Stimulated activated CD8-positive, alpha-beta memory T cell treated with anti-CD3 and anti-CD28 coated beads, Interleukin-12 subunit alpha, Interleukin-12 subunit beta, amount 100 ng/mL, for 1 hour (primary cell): ENCODE data around the gene RIPOR2.
A peak's percentile ranks its signal among the peaks of the same experiment; 100 is the strongest.

ENCODE experiments used
- DNase-seq: peaks from one replicate; pipeline ENCODE4 v3.0.0-alpha.2; 2020; ENCODE audit warnings: low read depth

Gene RIPOR2, protein sequence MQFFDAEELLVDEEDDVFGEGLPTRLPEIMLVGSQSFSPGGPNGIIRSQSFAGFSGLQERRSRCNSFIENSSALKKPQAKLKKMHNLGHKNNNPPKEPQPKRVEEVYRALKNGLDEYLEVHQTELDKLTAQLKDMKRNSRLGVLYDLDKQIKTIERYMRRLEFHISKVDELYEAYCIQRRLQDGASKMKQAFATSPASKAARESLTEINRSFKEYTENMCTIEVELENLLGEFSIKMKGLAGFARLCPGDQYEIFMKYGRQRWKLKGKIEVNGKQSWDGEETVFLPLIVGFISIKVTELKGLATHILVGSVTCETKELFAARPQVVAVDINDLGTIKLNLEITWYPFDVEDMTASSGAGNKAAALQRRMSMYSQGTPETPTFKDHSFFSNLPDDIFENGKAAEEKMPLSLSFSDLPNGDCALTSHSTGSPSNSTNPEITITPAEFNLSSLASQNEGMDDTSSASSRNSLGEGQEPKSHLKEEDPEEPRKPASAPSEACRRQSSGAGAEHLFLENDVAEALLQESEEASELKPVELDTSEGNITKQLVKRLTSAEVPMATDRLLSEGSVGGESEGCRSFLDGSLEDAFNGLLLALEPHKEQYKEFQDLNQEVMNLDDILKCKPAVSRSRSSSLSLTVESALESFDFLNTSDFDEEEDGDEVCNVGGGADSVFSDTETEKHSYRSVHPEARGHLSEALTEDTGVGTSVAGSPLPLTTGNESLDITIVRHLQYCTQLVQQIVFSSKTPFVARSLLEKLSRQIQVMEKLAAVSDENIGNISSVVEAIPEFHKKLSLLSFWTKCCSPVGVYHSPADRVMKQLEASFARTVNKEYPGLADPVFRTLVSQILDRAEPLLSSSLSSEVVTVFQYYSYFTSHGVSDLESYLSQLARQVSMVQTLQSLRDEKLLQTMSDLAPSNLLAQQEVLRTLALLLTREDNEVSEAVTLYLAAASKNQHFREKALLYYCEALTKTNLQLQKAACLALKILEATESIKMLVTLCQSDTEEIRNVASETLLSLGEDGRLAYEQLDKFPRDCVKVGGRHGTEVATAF

GRCh38 chr6:24935366-24936152 lies at the start of gene RIPOR2:
RIPOR2 (minus strand) TSS chr6:24935960; CDS start chr6:24935898, 62 bp downstream.
- DNase-seq: peak; percentile 57

GRCh38 chr6:24985323-24985722 lies 49.6 kb upstream of the RIPOR2 start:
- DNase-seq: no peak

GRCh38 chr6:24982231-24982630 lies 46.5 kb upstream of the RIPOR2 start:
- no peak for DNase-seq

DNA sequence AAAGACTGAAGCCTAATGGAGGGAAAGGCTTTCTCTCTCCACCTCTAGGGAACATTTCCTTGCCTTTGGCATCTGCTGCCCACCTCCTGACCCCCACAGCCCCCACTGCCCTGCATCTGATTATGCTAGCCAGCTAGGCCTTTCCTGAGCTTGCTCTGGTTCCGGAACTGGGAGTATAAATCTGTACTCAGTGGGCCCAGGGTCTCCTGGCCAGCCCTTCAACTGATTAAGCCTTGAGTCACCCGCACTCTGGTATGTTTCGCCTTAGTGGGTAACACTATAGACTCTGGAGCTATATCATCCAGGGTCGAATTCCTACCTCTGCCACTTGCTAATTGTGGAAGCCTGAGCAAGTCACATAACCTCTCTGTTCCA lies 45.6 kb upstream of the RIPOR2 start:
- no peak for DNase-seq

DNA sequence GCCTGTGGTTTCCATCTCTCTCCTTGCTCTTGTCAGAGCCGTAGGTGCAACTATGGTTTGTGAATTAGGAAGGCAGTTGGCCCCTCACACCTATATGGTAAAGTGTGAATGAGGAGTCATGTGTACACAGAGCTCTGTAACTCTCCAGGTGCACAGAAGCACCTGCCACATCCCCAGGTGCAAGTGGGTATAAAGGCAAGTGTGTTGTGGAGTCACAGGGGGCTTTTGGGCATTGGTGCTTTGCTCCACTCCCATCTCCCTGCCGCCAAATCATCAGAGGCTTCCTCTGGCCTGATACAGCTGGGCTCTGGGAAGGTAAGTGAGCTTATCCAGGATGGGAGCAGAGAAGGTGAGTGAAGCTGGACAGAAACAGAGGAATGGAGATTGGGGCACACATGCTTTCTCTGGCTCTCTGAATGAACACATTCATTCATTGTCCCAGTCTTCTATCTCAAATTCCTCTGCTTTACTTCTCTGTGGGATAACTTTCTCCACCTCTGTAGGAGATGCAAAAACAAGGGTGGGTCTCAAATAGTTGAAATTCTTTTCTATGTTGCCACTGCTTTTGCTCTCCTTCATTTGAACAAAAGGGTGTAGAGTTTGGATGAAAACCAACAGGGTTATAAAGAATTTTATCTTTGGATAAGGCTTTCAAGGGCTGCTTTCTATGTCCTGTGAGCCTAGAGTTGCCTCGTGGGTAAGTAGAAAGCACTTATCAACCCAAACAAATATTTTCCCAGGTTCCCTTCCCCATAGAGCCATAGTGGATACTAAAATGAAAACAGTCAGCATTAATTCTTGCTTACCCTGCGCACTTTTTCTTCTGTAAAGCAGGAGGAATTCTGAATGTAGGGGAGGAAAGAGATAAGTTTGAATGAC lies 45.0 kb upstream of the RIPOR2 start:
- DNase-seq: no peak

DNA sequence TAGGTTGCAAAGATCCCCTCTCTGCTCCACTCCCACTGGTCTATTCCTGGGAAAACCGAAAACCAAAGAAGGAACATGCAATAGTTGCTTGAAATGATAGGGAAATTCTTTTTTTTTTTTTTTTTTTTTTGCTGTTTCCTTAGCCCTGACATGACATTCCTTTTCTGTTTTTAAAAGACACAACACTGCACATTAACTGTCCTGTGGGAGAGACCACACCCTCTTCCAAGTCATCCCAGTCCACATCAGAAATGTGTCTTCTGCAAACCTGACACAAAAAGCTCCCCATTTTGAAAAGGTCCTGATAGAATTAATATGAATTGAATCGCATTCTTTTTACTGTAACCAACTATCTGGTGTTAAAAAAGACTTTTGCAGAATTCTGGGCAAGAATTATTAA lies 43.4 kb upstream of the RIPOR2 start:
- no peak for DNase-seq

- no peak for DNase-seq
Measured at GRCh38 chr6:24974182-24975171, 38.7 kb upstream of the RIPOR2 start.

- no peak for DNase-seq
Measured at GRCh38 chr6:24972311-24972958, 36.7 kb upstream of the RIPOR2 start.

DNA sequence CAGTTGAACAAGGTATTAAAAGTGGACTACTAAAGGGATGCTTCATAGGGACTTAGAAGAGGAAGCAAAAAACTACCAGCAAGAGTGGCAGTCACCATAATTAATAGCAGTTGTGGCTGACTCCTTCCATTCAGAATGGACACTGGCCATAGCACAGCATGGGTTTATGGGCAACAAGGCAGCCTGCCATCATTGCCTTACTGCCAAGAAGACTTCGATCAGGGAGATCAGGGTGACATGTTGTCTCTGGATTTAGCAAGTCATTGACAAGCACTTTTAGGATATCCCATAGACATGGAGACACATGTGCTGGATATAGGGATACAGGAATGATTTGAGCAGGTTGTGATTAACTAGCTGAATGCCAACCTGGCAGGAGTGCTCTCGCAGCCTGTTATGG lies 35.3 kb upstream of the RIPOR2 start:
- no peak for DNase-seq

DNA sequence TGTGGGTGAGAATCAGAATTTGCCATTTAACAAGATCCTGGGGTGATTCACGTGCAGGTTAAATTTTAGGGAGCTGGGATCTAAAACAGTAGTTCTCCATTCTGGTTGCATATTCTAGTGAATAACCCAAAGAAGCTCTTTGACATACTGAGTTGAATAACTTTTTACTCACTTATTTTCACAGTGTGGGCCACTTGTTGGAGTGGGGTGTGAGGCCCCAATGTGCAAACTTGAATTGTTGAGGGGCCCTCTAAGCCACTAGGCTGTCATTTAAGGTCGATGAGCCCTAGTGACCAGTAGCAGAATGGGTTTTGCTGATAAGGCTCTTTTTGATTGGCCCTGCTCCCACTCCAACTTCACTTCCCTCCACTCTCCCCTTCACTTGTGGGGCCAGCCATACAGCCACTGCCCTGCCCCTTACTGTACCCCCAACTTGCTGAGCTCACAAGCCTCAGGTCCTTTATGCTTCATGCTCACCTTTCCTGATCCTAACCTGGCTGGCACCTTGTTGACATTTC lies 33.6 kb upstream of the RIPOR2 start:
- DNase-seq: no peak

- no peak for DNase-seq
Measured at GRCh38 chr6:24968783-24969182, 33.0 kb upstream of the RIPOR2 start.

- DNase-seq: no peak
Measured at GRCh38 chr6:24967211-24967610, 31.5 kb upstream of the RIPOR2 start.

DNA sequence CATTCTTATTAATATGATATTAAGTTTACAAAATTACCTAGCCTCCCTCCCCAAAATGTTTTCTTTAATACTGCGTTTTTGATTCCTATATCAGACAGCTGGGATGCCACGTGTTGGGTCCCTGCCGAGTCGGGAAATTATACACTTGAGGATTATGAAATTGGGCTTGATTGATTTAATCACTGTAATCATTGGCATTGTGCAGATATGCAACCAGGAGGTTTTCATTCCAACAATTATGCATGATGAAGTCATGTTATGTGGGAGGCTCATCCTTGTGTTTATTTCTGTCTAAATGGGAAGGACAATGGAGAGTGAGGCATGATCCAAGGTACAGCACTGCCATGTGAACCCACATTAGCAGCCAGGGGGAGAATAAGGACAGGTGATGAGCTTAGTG lies 30.6 kb upstream of the RIPOR2 start:
- DNase-seq: no peak

DNA sequence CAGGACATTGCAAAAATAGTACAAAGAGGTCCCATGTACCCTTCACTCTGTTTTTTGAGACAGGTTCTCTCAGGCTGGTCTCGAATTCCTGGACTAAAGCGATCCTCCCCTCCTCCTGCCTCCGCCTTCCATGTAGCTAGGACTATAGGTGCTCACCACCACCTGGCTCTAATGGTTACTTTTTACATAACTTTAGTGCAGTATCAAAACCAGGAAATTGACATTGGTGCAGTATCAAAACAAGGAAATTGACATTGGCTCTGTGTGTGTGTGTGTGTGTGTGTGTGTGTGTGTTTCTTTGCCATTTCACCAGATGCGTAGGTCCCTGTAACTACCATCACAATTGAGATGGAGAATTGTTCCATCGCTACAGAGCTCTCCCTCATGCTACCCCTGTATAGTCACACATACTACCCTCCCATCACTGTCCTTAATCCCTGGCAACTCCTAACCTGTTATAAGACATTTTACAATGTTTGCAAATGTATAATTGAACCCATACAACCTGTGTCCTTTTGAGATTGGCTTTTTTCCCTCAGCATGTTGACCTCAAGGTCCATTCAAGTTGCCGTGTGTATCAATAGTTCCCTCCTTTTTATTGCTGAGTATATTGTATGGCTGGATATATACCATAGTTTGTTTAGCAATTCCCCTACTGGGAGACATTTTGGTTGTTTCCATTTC lies 28.3 kb upstream of the RIPOR2 start:
- no peak for DNase-seq

DNA sequence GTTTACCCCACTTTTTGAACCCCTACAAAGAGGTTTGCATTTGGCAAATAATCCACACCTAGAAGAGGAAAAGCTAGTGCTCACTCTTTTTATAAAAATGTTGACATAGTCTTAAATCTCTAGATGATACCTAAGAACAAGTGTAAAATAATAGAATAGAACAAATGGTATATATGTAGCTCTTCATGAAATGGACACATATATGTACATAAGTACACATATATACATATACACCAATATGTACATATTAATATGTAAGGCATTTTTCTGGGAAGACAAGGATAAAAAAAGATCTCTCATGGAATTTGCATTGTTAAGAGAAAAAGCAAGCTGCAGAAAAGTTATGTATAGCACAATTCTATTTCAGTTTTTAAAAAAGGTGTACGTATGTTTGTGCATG lies 27.6 kb upstream of the RIPOR2 start:
- DNase-seq: no peak

GRCh38 chr6:24961852-24962251 lies 26.1 kb upstream of the RIPOR2 start:
- no peak for DNase-seq

- DNase-seq: no peak
Measured at GRCh38 chr6:24960991-24961475, 25.3 kb upstream of the RIPOR2 start.

DNA sequence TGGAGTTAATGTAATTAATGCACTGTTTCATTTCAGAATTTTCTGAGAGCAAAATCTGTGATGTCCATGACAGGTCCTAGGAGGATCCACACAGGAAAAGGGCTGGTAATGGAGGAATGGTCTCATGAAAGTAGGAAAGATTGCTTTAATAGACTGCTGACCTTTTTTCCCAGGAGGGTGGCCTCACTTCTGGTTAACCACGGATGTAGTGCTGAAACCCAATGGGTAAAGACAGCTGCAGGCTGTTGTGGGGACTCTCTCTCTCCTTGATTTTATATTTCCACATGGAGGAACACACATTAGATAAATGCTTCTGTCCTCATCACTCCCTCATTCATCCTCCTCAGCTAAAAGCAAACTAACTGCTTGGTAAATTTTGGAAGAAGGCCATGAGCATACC lies 23.6 kb upstream of the RIPOR2 start:
- DNase-seq: no peak
